Smooth muscle cell (in vitro differentiated cells): ENCODE results near the gene CCDC32. TPM values are rescaled to one million over a fixed set of nuclear protein-coding genes. Genes with fewer than 3 reads are reported as not detected.

Source experiments
- DNase-seq: peaks from one replicate; lab custom pipeline; 2025; ENCODE audit not compliant: unreplicated experiment; lab: John Stamatoyannopoulos, UW
- H2AFZ ChIP-seq: fragments of 200-600 bp; sonication (generic); 2 replicates; pipeline ENCODE4 v1.6.0; 2016; ENCODE audit warnings: antibody characterized with exemption, low read depth, mild to moderate bottlenecking
- H3F3A ChIP-seq: fragments of 200-600 bp; sonication (generic); 2 replicates; pipeline ENCODE4 v1.6.0; 2017; ENCODE audit warnings: antibody characterized with exemption, low read depth
- H3K27ac ChIP-seq: fragments of 200-600 bp; sonication (generic); 2 replicates; pipeline ENCODE4 v1.5.1; 2016; ENCODE audit warnings: low read depth, mild to moderate bottlenecking
- H3K27me3 ChIP-seq: fragments of 200-600 bp; sonication (generic); 2 replicates; pipeline ENCODE4 v1.6.1; 2016; ENCODE audit warnings: low read depth, mild to moderate bottlenecking
- H3K36me3 ChIP-seq: fragments of 200-600 bp; sonication (generic); 2 replicates; pipeline ENCODE4 v1.5.1; 2016; ENCODE audit warnings: low read depth
- H3K4me1 ChIP-seq: fragments of 200-600 bp; sonication (generic); 2 replicates; pipeline ENCODE4 v1.5.1; 2016; ENCODE audit warnings: low read depth
- H3K4me2 ChIP-seq: fragments of 200-600 bp; sonication (generic); 2 replicates; pipeline ENCODE4 v1.6.0; 2016; ENCODE audit warnings: mild to moderate bottlenecking
- H3K4me3 ChIP-seq: fragments of 200-600 bp; sonication (generic); 2 replicates; pipeline ENCODE4 v1.5.1; 2016; ENCODE audit warnings: mild to moderate bottlenecking
- H3K79me2 ChIP-seq: fragments of 200-600 bp; sonication (generic); 2 replicates; pipeline ENCODE4 v1.6.0; 2016; ENCODE audit warnings: low read depth, mild to moderate bottlenecking
- H3K9ac ChIP-seq: fragments of 200-600 bp; sonication (generic); 2 replicates; pipeline ENCODE4 v1.6.0; 2016; ENCODE audit warnings: low read depth
- H3K9me3 ChIP-seq: fragments of 200-600 bp; sonication (generic); replicated peaks from 2 replicates; pipeline ENCODE4 v1.5.1; 2016; ENCODE audit warnings: low read depth
- H4K20me1 ChIP-seq: fragments of 200-600 bp; sonication (generic); 2 replicates; pipeline ENCODE4 v1.6.0; 2016; ENCODE audit warnings: low read depth
- WGBS: methylation state at CpG from one replicate; pipeline ENCODE4 v1.1.7; 2016; ENCODE audit warnings: low lambda C conversion rate; 5-methylcytosine and 5-hydroxymethylcytosine counted together
- polyA plus RNA-seq: library from polyadenylated mRNA; unstranded; fragments of >200 nt; fragmentation: Nextera tagmentation; extraction: Ambion mirVana; gene quantifications from 2 replicates; pipeline ENCODE4 v1.2.1, GENCODE V29; 2016
- total RNA-seq: library from RNA; depleted of rRNA; stranded (reverse); fragments of >200 nt; gene quantifications from 2 replicates; pipeline ENCODE4 v1.2.3, GENCODE V29; 2014
- TF ChIP-seq, protein P1 (sequence below): fragments of 200-600 bp; sonication (generic); IDR thresholded peaks from 2 replicates; pipeline ENCODE4 v1.5.1; 2017; ENCODE audit warnings: borderline replicate concordance, mild to moderate bottlenecking, antibody characterized with exemption; ENCODE audit not compliant: insufficient read depth, poor library complexity, severe bottlenecking

Gene CCDC32
- total RNA-seq (16.2 and 25.5 TPM in 2 replicates), polyA plus RNA-seq (19.3 and 20.6 TPM in 2 replicates)

- 1% methylated on average over 40 of the region's 40 CpGs for WGBS
- peak; percentile 77 for DNase-seq
- Histone ChIP-seq H3K4me1 (peaks cover 3% of the 10 kb centered on the region), H2AFZ (peak within 1 kb of the TSS; percentile 85), H3K27me3 (no peaks in the 10 kb centered on the region), H3K9me3 (no peaks in the 10 kb centered on the region), H3F3A (no peaks in the 10 kb centered on the region), H3K27ac (peak within 1 kb of the TSS; percentile 96), H3K4me3 (peak within 1 kb of the TSS; percentile 73), H3K4me2 (peak within 1 kb of the TSS; percentile 91), H3K79me2 (peaks cover 24% of the 10 kb centered on the region), H3K36me3 (no peaks in the 10 kb centered on the region), H3K9ac (peak within 1 kb of the TSS; percentile 95), H4K20me1 (no peaks in the 10 kb centered on the region)
- TF ChIP-seq, protein P1, sequence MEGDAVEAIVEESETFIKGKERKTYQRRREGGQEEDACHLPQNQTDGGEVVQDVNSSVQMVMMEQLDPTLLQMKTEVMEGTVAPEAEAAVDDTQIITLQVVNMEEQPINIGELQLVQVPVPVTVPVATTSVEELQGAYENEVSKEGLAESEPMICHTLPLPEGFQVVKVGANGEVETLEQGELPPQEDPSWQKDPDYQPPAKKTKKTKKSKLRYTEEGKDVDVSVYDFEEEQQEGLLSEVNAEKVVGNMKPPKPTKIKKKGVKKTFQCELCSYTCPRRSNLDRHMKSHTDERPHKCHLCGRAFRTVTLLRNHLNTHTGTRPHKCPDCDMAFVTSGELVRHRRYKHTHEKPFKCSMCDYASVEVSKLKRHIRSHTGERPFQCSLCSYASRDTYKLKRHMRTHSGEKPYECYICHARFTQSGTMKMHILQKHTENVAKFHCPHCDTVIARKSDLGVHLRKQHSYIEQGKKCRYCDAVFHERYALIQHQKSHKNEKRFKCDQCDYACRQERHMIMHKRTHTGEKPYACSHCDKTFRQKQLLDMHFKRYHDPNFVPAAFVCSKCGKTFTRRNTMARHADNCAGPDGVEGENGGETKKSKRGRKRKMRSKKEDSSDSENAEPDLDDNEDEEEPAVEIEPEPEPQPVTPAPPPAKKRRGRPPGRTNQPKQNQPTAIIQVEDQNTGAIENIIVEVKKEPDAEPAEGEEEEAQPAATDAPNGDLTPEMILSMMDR, result no peak
Measured at GRCh38 chr15:40564591-40565332, at the start of gene CCDC32. Gene CCDC32 (minus strand): TSS chr15:40565042. CDS start chr15:40563015, 2,027 bp downstream.

DNA sequence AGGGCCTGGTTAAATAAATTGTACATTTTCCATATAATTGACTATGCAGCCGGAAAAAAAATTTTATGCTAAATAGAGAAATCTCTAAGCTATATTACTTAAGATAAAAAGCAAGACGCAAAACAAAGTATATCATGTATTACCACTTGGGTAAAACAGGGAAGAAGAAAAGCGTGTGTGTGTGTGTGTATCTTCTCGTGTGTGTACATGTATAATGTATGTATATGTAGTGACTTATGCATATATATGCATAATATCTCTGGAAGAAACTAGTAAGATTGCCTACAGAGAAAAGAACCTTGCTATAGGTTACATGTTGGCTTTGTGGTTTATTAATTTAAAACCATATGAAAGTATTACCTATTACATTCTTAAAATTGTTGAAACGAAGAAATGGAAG, 48.2 kb upstream of the CCDC32 start:
- WGBS, result 90% methylated on average over 5 of the region's 5 CpGs
- Histone ChIP-seq H3F3A (no peaks in the 10 kb centered on the region), H3K4me2 (no peak overlapping the region), H3K27me3 (no peaks in the 10 kb centered on the region), H2AFZ (no peak overlapping the region), H3K79me2 (no peaks in the 10 kb centered on the region), H3K36me3 (no peaks in the 10 kb centered on the region), H4K20me1 (no peaks in the 10 kb centered on the region), H3K9me3 (no peaks in the 10 kb centered on the region), H3K27ac (no peak overlapping the region), H3K4me3 (no peak overlapping the region), H3K9ac (no peak overlapping the region), H3K4me1 (no peaks in the 10 kb centered on the region)
- TF ChIP-seq, protein P1, result no peak
- DNase-seq, result no peak

- no peak for DNase-seq
- no peak overlapping the region for H2AFZ ChIP-seq
- peaks cover 4% of the 10 kb centered on the region for H3K79me2 ChIP-seq
- TF ChIP-seq, protein P1, result no peak
- no peak overlapping the region for H3K4me2 ChIP-seq
- H3K36me3 ChIP-seq, result no peaks in the 10 kb centered on the region
- no peak overlapping the region for H3K9ac ChIP-seq
- no peaks in the 10 kb centered on the region for H3F3A ChIP-seq
- H3K27me3 ChIP-seq, result no peaks in the 10 kb centered on the region
- no peak overlapping the region for H3K27ac ChIP-seq
- H3K4me1 ChIP-seq, result no peaks in the 10 kb centered on the region
- no peaks in the 10 kb centered on the region for H3K9me3 ChIP-seq
- no peak overlapping the region for H3K4me3 ChIP-seq
- no peaks in the 10 kb centered on the region for H4K20me1 ChIP-seq
Measured at GRCh38 chr15:40603935-40604334, 39.1 kb upstream of the CCDC32 start.

DNA sequence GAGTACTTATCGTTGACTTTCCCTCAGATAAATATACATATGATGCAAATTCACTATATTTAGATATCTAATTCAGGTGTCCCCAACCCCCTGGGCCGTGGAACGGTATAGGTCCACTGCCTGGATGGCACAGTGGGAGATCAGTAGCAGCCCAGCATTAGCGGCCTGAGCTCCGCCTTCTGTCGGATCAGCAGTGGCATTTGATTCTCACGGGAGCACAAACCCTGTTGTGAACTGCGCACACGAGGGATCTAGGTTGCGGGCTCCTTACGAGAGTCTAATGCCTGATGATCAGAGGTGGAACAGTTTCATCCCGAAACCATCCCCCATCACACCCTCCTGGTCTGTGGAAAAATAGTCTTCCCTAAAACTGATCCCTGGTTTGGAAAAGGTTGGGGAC, 36.1 kb upstream of the CCDC32 start:
- H3K4me1 ChIP-seq, result no peaks in the 10 kb centered on the region
- H3F3A ChIP-seq, result no peaks in the 10 kb centered on the region
- no peak for DNase-seq
- no peaks in the 10 kb centered on the region for H4K20me1 ChIP-seq
- TF ChIP-seq, protein P1, result no peak
- H3K4me2 ChIP-seq, result no peak overlapping the region
- H3K79me2 ChIP-seq, result peaks cover 30% of the 10 kb centered on the region
- H3K4me3 ChIP-seq, result no peak overlapping the region
- no peaks in the 10 kb centered on the region for H3K36me3 ChIP-seq
- H3K27me3 ChIP-seq, result no peaks in the 10 kb centered on the region
- no peak overlapping the region for H3K27ac ChIP-seq
- H3K9me3 ChIP-seq, result no peaks in the 10 kb centered on the region
- H3K9ac ChIP-seq, result no peak overlapping the region
- no peak overlapping the region for H2AFZ ChIP-seq
- WGBS, result 94% methylated on average over 12 of the region's 12 CpGs
